NCI-H1930 (cell line): Measurements from ENCODE around the gene C3orf70.

Experiments used
- DNase-seq, 2 experiments: peaks; one replicate each; lab custom pipeline; 2025; lab: John Stamatoyannopoulos, UW

The C3orf70 gene

DNA sequence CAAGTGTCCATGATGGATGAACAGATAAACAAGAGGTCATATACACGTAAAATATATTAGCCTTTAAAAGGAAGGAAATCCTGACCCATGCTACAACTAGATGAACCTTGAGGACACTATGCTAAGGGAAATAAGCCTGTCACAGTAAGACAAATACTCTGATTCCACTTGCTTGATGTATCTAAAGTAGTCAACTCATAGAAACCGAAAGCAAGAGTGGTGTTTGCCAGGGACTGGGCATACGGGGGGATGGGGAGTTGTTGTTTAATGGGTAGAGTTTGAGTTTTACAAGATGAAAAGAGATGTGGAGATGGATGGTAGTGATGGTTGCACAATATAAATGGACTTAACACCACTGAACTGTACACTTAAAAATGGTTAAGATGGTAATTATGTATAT lies 65.4 kb downstream of the C3orf70 start:
- no peak for DNase-seq

DNA sequence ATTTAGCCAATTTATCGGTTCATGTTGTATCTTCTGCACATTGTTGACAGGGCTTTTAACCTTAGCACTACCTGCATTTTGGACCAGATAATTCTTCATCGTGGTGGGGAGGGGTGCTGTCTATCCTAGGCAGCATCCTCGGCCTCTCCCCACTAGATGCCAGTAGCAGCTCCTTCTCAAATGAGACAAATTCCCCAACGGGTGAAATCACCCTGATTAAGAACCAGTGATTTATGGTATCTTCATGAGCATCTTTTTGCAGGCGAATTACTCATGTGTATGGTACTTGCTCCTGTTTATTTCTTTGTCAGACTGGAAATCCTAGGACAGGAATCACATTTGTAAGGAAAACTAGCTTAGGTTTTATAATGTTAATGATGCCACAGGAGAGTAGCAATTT lies 68.0 kb downstream of the C3orf70 start:
- DNase-seq: no peak

DNA sequence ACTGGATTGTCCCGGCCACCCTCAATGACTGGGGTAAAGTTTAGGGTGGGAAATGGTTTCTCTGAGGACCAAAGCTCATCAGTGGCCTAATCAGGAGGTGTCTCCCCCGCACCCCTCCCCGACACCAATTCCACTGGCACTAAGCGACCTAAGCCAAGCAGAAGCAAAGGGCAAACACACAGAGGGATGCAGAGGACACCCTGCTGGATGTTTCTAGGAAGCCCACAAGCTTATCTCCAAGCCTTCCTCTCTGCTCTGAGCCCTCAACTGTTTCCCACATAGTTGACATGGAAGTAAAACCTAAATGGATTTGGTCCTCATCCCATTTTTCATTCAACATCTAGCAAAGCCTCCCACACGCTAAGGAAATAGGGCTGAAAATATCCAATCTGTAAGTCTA lies 68.5 kb downstream of the C3orf70 start:
- no peak for DNase-seq

DNA sequence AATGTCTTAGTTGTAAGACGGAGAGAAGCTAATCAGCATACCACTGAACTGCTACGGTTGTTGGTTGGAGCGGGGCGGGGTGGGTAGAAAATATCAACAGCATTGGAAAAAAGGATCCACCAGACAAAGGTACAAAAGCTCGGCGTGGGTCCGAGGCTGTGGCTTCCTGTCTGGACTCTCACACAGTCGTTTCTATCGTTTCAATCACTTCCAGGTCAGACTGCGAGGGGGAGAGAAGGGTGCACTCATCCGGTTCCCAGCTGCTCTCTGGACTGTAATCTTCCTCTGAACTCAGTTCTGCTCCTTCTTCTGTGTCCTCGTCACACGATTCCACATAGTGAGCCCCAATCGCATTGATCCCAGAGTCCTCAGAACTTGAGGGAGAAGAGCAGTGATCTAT lies 70.0 kb downstream of the C3orf70 start:
- DNase-seq: no peak

DNA sequence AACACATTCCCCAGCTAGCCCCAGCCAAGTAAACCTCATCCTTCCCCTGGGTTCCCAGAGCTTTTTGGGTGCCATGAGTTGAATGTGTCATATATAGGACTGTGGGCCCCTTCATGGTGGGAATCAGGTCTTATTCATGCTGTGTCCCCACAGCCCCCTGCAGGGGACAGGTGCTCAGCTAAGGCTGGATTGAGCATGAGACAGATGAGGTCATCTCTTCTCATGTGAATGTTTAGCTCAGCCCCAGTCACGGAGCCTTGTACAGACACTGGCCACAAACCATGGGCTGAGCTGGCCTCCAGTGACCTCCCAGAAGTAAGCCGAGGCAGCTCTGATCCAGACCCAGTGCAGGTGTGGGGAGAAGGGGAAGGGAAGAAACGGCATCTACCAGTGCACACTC lies 70.7 kb downstream of the C3orf70 start:
- no peak for DNase-seq

DNA sequence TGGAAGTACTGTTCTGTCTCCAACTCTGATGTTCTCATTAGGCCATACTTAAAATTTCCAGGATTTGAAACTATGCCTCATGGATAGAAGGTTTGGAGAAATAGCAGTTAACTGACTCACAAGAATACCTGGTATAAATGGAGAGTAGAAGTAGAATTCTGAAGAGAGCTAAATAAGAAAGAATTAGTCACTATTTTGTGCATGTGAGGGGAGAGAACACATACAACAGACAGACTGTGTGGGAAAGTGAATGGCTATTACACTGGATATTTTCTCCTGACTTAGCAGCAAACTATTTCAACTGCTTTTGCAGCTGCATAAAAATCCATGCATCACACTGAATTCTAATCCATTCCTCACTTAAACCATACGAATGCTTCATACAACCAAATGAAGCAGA lies 71.3 kb downstream of the C3orf70 start:
- no peak for DNase-seq

DNA sequence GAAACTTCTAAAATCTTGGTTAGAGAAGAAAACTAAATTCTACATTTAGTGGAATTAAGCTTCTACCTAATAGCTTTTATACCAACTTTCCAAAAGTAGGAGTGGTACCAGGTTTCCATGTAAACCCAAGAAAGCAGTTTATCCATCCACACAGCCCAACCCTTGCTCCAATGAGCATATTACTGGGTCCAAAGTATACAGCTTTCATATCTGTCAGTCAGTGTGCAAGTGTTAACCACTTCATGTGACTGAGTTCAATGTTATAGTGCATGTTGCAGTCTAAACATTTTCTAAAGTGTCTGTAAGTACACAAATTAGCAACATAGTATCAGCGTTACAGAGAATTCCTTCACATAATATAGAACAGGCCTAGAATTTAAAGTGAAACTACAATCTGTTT lies 73.2 kb downstream of the C3orf70 start:
- no peak for DNase-seq

DNA sequence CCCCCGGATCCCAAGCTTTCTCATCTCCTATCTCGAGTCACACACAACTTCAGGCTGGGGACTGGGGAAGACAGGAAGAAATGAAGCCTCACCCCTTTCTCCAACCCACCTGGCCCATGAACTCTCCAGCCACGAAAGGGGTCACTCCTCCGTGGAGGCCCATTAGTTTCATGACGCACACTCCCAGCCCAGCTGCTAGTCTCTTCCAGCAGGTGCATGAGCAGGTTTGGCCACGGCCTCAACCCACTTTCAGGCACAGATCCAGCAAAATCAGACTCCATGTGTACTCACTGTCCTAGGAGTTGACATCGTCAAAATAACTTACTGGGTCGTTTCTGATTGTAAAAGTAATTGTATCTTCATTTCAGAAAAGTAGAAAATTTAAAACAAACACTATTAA lies 76.6 kb downstream of the C3orf70 start:
- DNase-seq: no peak

DNA sequence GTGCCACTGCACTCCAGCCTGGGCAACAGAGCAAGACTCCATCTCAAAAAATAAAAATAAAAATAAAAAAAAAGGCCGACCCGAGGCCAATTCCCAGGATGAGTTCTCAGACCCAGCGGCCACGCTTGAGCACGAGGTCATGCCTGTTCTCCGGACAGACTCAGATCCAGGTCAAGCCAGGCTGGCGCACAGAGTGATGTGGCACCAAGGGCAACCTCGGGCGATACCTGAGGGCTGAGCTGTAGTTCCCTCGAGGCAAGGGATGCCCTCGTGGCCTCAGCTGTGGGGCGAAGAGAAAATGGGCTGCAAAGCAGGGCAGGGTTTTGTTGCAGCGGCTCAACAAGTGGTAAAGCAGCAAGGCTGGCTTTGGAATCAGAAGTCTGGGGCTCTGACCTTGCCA lies 77.3 kb downstream of the C3orf70 start:
- no peak for DNase-seq

DNA sequence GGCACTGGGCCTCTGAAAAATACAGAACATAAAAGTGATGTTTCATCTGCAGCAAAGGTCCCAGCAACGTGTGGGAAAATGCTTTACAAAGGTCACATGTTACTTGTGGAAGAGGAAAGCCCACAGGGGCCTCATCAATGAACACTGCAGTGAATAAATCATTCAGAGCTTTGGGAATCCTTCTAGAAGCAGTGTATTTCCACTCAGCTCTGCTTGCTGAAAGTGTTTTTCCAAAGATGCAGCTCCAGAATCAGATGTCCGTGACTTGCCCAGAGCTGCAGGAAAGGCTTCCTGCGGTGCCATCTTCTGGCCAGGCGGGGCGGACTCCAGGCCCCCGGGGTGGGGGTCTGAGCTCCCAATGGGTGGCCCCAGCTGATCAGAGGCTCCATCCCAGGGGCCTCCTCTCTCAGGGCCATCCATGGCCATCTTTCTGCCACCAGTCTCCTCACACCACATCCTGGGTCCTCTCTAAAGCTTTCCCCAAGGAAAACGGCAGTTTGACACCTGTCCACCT lies 81.5 kb downstream of the C3orf70 start:
- DNase-seq: no peak

DNA sequence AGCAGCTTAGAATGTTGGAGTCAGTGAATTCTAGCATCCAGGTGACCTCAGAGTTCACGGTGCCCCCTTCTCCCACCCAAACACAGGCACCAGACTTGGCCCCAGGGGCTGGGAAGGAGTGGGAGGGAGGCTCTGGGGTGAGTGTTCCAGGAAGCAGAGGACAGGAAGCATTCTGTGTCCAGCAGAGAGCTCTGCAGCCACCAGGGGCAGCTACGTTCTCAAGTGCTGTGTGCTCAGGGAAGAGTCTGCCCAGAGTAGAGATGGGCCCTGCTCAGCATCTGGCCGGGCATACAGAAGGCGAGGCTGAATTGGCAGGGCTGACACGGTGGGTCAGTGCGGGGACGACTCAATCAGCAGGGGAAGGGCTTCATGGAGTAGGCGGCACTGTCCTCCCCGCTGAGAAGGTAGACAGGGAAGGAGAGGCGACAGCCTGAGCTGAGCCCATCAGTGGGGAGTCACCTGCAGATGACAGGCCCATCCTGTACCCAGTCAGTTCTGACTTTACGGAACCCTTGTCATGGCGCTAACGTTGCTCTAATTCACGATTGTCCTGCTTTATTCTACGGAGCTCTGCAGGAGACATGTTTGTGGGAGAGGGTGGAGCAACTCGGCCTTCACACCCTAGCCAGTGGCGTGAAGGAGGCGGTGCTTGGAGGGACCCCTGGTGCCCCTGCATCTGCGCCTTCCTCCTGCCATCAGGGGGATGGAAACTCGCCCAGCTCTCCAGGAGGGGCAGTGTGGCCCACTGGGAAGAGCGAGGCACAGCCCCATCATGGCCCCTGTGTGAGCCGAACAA lies 82.2 kb downstream of the C3orf70 start:
- DNase-seq: peak in 1 of 2 experiments; percentile 5

DNA sequence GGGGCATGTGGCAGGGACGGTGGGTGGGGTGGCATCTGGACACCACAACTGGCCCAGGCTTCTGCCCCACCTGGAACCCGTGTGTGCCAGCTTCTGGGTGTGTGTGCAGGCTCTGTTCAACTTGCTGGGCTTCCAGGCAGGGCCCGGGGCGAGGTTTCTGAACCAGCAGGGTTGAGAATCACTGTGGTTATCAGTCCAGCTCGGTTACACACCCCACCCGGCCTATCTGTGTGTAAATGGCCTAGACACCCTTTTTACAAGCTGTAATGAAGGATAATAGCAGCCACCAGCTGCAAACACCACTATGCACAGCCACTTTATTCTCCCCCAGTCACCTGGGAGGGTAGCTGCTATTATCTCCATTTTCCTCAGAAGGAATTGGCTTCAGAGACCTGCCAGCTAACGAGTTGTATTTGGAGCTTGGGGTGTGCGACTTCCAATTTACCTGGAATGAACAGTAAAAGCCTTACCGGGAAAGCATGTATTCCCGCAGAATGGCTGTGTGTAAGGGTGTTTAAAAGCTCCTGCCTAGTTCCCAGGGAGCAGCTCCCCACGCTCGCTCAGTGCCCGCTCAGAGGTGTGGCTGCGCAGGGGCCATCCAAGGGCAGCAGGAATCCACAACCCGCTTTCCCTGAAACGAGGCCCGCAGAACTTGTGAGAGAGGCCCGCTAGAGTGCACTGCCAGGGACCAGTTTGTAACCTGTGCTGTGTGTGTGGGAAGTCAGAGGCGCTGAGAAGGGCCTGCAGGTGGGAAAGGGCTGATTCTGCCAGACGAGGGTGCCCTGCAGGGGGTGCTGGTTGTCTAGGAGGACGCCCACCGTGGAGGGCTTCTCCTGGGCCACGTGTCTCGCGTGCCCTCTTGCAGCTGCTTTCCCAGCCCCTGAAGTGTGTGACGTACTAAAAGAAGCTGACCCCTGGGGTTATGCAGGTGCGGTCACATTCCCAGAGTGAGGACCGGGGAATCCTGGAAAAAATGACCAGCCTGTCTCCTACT lies 83.5 kb downstream of the C3orf70 start:
- no peak for DNase-seq

DNA sequence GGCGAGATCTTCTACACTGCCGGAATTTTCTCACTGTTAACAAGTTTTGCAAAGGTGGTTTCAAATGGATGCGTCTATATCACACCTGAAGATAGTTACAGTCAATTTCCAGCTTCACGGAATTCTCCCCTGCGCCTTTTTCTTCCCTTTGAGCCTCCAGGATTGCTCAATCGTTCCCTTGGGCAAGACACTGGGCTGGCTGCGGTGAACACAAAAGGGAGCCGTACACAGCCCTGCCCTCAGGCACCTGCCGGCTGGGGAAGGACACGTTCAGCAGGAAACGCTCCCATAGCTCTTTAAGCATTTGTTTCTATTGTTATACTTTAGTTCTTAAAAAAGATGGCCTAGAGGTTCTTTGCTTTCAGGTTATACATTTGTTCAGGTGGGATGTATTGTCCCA lies 85.7 kb downstream of the C3orf70 start:
- no peak for DNase-seq

DNA sequence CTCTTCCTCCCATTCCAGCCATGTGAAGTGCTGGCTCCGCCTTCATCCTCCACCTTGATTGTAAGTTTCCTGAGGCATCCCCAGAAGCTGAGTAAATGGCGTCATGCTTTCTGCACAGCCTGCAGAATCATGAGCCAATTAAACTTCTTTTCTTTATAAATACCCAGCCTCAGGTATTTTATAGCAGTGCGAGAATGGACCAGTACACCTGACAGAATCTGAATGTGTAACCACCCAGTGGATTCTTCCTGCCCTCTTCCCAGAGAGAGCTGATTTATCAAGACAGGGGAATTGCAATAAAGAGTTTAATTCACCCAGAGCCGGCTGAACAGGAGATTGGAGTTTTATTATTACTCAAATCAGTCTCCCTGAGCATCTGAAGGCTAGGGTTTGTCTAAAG lies 86.6 kb downstream of the C3orf70 start:
- DNase-seq: no peak

DNA sequence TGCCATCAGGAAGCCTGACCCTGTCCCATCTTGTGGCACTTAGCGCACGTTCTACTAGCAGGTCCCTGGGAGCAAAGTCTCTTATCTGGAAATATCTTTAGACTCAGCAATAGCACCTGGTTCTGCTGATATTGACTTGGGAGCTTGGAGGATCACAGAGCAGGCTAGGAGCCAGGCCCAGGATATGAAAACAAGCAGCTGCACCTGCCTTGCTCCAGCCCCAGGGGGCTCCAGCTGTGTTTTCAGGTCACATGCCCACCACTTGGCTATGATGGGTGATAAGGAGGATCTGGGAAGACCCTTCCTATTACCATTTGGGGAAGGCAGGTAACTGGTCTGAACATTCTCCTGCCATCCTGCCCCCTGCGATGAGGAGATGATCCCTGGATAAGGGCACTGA lies 87.8 kb downstream of the C3orf70 start:
- DNase-seq: no peak

DNA sequence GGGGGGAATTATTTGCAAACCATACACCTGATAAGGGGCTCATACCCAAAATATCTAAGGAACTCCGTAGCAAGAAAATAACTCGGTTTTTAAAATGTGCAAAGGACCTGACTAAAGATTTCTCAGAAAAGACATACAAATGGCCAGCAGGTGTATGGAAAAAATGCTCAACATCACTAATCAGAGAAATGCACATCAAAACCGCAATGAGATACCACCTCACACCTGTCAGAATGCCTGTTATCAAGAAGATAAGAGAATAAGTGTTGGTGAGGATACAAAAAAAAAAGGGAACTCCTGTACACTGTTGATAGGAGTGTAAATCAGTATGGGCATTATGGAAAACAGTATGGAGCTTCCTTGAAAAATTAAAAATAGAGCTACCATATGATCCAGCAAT lies 89.4 kb downstream of the C3orf70 start:
- DNase-seq: no peak

DNA sequence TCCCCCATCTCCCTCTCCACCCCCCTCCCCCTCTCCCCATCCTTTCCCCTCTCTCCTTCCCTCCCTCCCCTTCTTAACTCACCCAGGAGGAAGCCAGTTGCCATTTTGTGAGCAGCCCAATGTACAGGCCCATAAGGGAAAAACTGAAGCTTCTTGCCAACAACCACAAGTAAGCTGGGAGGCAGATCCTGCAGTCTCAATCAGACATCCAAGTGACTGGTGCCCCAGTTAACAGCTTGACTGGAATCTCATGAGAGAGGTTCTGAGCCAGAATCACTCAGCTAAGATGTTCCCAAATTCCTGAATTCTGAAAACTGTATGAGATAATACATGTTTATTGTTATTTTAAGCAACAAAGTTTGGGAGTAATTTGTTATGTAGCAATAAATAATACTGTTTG lies 90.7 kb downstream of the C3orf70 start:
- DNase-seq: no peak

DNA sequence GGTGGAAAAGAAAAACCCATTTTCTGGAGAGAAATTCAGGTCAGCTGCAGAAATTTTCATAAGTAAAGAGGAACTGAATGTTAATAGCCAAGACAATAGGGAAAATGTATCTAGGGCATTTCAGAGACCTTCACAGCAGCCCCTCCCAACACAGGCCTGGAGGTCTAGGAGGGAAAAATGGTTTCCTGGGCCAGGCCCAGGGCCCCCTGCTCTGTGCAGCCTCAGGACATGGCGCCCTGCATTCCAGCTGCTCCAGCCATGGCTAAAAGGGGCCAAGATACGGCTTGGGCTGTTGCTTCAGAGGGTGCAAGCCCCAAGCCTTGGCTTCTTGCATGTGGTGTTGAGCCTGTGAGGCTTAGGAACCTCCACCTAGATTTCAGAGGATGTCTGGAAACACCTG lies 92.2 kb downstream of the C3orf70 start:
- no peak for DNase-seq

DNA sequence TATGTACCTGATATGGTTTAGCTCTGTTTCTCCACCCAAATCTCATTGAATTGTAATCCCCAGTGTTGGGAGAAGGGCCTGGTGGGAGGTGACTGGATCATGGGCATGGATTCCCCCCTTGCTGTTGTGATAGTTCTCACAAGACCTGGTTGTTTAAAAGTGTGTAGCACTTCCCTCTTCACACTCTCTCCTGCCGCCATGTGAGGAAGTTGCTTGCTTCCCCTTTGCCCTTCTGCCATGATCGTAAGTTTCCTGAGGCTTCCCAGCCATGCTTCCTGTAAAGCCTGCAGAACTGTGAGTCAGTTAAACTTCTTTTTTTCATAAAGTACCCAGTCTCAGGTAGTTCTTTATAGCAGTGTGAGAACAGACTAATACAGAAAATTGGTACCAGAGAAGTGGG lies 93.1 kb downstream of the C3orf70 start:
- no peak for DNase-seq

DNA sequence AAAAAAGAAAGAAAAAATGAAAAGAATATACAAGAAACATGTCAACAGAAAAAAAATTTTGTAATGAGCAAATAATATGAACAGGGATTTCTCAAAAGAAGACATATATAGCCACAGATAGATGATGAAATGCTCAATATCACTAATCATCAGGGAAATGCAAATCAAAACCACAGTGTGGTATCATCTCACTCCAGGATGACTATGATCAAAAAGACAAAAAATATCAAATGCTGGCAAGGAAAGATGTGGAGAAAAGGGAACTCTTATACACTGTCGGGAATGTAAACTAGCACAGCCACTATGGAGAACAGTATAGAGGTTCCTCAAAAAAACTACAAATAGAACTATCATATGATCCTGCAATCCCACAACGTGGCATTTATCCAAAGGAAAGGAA lies 94.1 kb downstream of the C3orf70 start:
- DNase-seq: no peak

DNA sequence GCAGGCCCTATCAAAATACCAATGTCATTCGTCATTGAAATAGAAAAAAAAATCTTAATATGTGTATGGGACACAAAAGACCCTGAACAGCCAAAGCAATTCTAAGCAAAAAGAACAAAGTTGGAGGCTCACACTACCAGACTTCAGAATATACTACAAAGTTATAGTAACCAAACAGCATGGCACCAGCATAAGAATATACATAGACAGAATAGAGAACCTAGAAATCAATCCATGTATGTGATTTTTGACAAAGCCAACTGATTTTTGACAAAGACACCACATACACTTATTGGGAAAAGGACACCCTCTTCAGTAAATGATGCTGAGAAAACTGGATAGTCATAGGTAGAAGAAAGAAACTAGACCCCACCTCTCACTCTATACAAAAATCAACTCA lies 95.0 kb downstream of the C3orf70 start:
- DNase-seq: no peak

DNA sequence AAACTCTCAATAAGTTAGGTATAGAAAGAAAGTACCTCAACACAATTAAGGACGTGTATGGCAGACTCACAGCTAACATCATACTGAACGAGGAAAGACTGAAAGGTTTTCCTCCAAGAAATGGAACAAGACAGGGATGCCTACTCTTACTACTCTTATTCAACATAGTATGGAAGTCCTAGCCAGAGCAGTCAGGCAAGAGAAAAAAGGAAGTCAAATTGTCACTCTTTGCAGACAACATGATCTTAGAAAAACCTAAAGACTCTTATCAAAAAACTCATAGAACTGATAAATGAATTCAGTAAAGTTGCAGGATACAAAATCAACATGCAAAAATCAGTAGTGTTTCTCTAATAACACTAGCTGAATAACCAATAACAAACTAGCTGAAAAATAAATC lies 96.0 kb downstream of the C3orf70 start:
- no peak for DNase-seq

DNA sequence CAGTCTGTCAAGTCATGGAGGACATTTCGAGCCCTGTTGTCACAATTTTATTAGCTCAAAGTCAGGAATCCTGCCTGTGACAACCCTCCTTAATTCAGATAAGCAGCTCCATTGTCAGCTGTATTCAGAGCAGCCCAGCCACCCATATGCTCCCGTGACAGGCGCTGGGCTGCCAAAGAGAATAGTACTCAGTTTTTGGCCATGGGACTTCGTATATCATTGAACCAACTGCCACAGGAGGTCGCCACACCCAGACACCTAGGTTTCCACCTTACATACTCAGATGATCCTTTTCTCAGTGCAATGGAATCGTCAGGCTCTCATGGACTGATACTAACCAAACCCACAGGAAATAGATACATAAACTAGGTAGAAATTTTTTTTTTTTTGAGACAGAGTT lies 100.2 kb downstream of the C3orf70 start:
- DNase-seq: no peak
